ENCODE measurements around the gene MYT1.

GRCh38 chr20:64151633-64152530 is 12.4 kb upstream of the MYT1 start:
- no peak for TF ChIP-seq POLR2A (IDR thresholded peaks at IDR 0.05; ENCODE audit: low read depth)
- TF ChIP-seq CTCF (IDR thresholded peaks at IDR 0.05), result no peak
- TF ChIP-seq POLR2AphosphoS5 (IDR thresholded peaks at IDR 0.05), result no peak
